ENCODE measurements around the gene ITPR2.
"Not testable (repeated sequence)": the region's sequence is repeated elsewhere in the genome, so short reads cannot be mapped to it uniquely, and the experiment has no call there.

Gene ITPR2

GRCh38 chr12:26334621-26335124 is 498.3 kb downstream of the ITPR2 start:
- no peak overlapping the region for H3K27ac ChIP-seq (ENCODE audit: low read depth, low read length)

GRCh38 chr12:26331960-26332359 is 501.0 kb downstream of the ITPR2 start:
- peaks cover 0 to 6% (median 0%) of the 10 kb centered on the region in 5 donors for H3K9me3 ChIP-seq (ENCODE audit: control insufficient read depth in 5 of 5, low read length in 5 of 5)
- no peak overlapping the region for H3K27ac ChIP-seq (ENCODE audit: low read depth, low read length)
- H3K4me3 ChIP-seq (ENCODE audit: low read depth in 1 of 5, low read length in 5 of 5) = no peak overlapping the region
- H3K36me3 ChIP-seq (ENCODE audit: control insufficient read depth in 5 of 5, insufficient read depth in 5 of 5, low read length in 5 of 5) = peaks cover 0 to 4% (median 0%) of the 10 kb centered on the region in 5 donors
- H3K27me3 ChIP-seq (ENCODE audit: control insufficient read depth in 5 of 5, insufficient read depth in 4 of 5, low read length in 5 of 5) = no peaks in the 10 kb centered on the region
- peaks cover 0 to 9% (median 4%) of the 10 kb centered on the region in 5 donors for H3K4me1 ChIP-seq (ENCODE audit: control insufficient read depth in 5 of 5, insufficient read depth in 5 of 5, low read length in 5 of 5)
- H3K9ac ChIP-seq (ENCODE audit: low read length in 5 of 5) = no peak overlapping the region

More at GRCh38 chr12:26334621-26335124, 498.3 kb downstream of the ITPR2 start:
- peaks cover 3 to 14% (median 13%) of the 10 kb centered on the region in 5 donors for H3K36me3 ChIP-seq (ENCODE audit: control insufficient read depth in 5 of 5, insufficient read depth in 5 of 5, low read length in 5 of 5)
- H3K9ac ChIP-seq (ENCODE audit: low read length in 5 of 5) = no peak overlapping the region
- H3K4me1 ChIP-seq (ENCODE audit: control insufficient read depth in 5 of 5, insufficient read depth in 5 of 5, low read length in 5 of 5) = peaks cover 0 to 6% (median 0%) of the 10 kb centered on the region in 5 donors
- peaks cover 0 to 6% (median 0%) of the 10 kb centered on the region in 5 donors for H3K9me3 ChIP-seq (ENCODE audit: control insufficient read depth in 5 of 5, low read length in 5 of 5)
- H3K4me3 ChIP-seq (ENCODE audit: low read depth in 1 of 5, low read length in 5 of 5) = no peak overlapping the region
- no peaks in the 10 kb centered on the region for H3K27me3 ChIP-seq (ENCODE audit: control insufficient read depth in 5 of 5, insufficient read depth in 4 of 5, low read length in 5 of 5)

GRCh38 chr12:26331136-26331535 is 501.9 kb downstream of the ITPR2 start:
- no peaks in the 10 kb centered on the region for H3K27me3 ChIP-seq (ENCODE audit: control insufficient read depth in 5 of 5, insufficient read depth in 4 of 5, low read length in 5 of 5)
- H3K9me3 ChIP-seq (ENCODE audit: control insufficient read depth in 5 of 5, low read length in 5 of 5) = peaks cover 0 to 6% (median 0%) of the 10 kb centered on the region in 5 donors
- no peak overlapping the region for H3K4me3 ChIP-seq (ENCODE audit: low read depth in 1 of 5, low read length in 5 of 5)
- H3K36me3 ChIP-seq (ENCODE audit: control insufficient read depth in 5 of 5, insufficient read depth in 5 of 5, low read length in 5 of 5) = peaks cover 0 to 4% (median 0%) of the 10 kb centered on the region in 5 donors
- H3K27ac ChIP-seq (ENCODE audit: low read depth, low read length) = no peak overlapping the region
- H3K9ac ChIP-seq (ENCODE audit: low read length in 5 of 5) = no peak overlapping the region
- H3K4me1 ChIP-seq (ENCODE audit: control insufficient read depth in 5 of 5, insufficient read depth in 5 of 5, low read length in 5 of 5) = peaks cover 0 to 9% (median 4%) of the 10 kb centered on the region in 5 donors

GRCh38 chr12:26327975-26328644 is 504.9 kb downstream of the ITPR2 start:
- Histone ChIP-seq H3K36me3 (ENCODE audit: control insufficient read depth in 5 of 5, insufficient read depth in 5 of 5, low read length in 5 of 5) (no peaks in the 10 kb centered on the region), H3K4me1 (ENCODE audit: control insufficient read depth in 5 of 5, insufficient read depth in 5 of 5, low read length in 5 of 5) (peaks cover 0 to 5% (median 0%) of the 10 kb centered on the region in 5 donors), H3K9me3 (ENCODE audit: control insufficient read depth in 5 of 5, low read length in 5 of 5) (peaks cover 0 to 3% (median 0%) of the 10 kb centered on the region in 5 donors), H3K9ac (ENCODE audit: low read length in 5 of 5) (no peak overlapping the region), H3K4me3 (ENCODE audit: low read depth in 1 of 5, low read length in 5 of 5) (no peak overlapping the region), H3K27ac (ENCODE audit: low read depth, low read length) (no peak overlapping the region), H3K27me3 (ENCODE audit: control insufficient read depth in 5 of 5, insufficient read depth in 4 of 5, low read length in 5 of 5) (no peaks in the 10 kb centered on the region)

GRCh38 chr12:26323673-26324072 is 509.3 kb downstream of the ITPR2 start:
- Histone ChIP-seq H3K27me3 (ENCODE audit: control insufficient read depth in 5 of 5, insufficient read depth in 4 of 5, low read length in 5 of 5) (no peaks in the 10 kb centered on the region), H3K9ac (ENCODE audit: low read length in 5 of 5) (no peak overlapping the region), H3K27ac (ENCODE audit: low read depth, low read length) (no peak overlapping the region), H3K4me3 (ENCODE audit: low read depth in 1 of 5, low read length in 5 of 5) (no peak overlapping the region), H3K9me3 (ENCODE audit: control insufficient read depth in 5 of 5, low read length in 5 of 5) (no peaks in the 10 kb centered on the region), H3K36me3 (ENCODE audit: control insufficient read depth in 5 of 5, insufficient read depth in 5 of 5, low read length in 5 of 5) (no peaks in the 10 kb centered on the region), H3K4me1 (ENCODE audit: control insufficient read depth in 5 of 5, insufficient read depth in 5 of 5, low read length in 5 of 5) (peaks cover 5 to 13% (median 10%) of the 10 kb centered on the region in 5 donors)

GRCh38 chr12:26319511-26319910 is 513.5 kb downstream of the ITPR2 start:
- H3K4me1 ChIP-seq (ENCODE audit: control insufficient read depth in 5 of 5, insufficient read depth in 5 of 5, low read length in 5 of 5) = peaks cover 5 to 20% (median 13%) of the 10 kb centered on the region in 5 donors
- H3K9ac ChIP-seq (ENCODE audit: low read length in 5 of 5) = no peak overlapping the region
- no peak overlapping the region for H3K4me3 ChIP-seq (ENCODE audit: low read depth in 1 of 5, low read length in 5 of 5)
- no peaks in the 10 kb centered on the region for H3K36me3 ChIP-seq (ENCODE audit: control insufficient read depth in 5 of 5, insufficient read depth in 5 of 5, low read length in 5 of 5)
- peak overlapping the region; percentile 84 for H3K27ac ChIP-seq (ENCODE audit: low read depth, low read length)
- no peaks in the 10 kb centered on the region for H3K9me3 ChIP-seq (ENCODE audit: control insufficient read depth in 5 of 5, low read length in 5 of 5)
- H3K27me3 ChIP-seq (ENCODE audit: control insufficient read depth in 5 of 5, insufficient read depth in 4 of 5, low read length in 5 of 5) = no peaks in the 10 kb centered on the region

- Histone ChIP-seq H3K4me1 (ENCODE audit: control insufficient read depth in 5 of 5, insufficient read depth in 5 of 5, low read length in 5 of 5) (peaks cover 5 to 20% (median 13%) of the 10 kb centered on the region in 5 donors), H3K36me3 (ENCODE audit: control insufficient read depth in 5 of 5, insufficient read depth in 5 of 5, low read length in 5 of 5) (no peaks in the 10 kb centered on the region), H3K9me3 (ENCODE audit: control insufficient read depth in 5 of 5, low read length in 5 of 5) (no peaks in the 10 kb centered on the region), H3K4me3 (ENCODE audit: low read depth in 1 of 5, low read length in 5 of 5) (no peak overlapping the region), H3K27ac (ENCODE audit: low read depth, low read length) (peak overlapping the region; percentile 84), H3K9ac (ENCODE audit: low read length in 5 of 5) (no peak overlapping the region), H3K27me3 (ENCODE audit: control insufficient read depth in 5 of 5, insufficient read depth in 4 of 5, low read length in 5 of 5) (no peaks in the 10 kb centered on the region)
These were observed 514.3 kb downstream of the ITPR2 start for GRCh38 chr12:26318661-26319068.

GRCh38 chr12:26317942-26318575 is 514.9 kb downstream of the ITPR2 start:
- peaks cover 5 to 20% (median 13%) of the 10 kb centered on the region in 5 donors for H3K4me1 ChIP-seq (ENCODE audit: control insufficient read depth in 5 of 5, insufficient read depth in 5 of 5, low read length in 5 of 5)
- H3K9me3 ChIP-seq (ENCODE audit: control insufficient read depth in 5 of 5, low read length in 5 of 5) = no peaks in the 10 kb centered on the region
- H3K36me3 ChIP-seq (ENCODE audit: control insufficient read depth in 5 of 5, insufficient read depth in 5 of 5, low read length in 5 of 5) = no peaks in the 10 kb centered on the region
- no peak overlapping the region for H3K4me3 ChIP-seq (ENCODE audit: low read depth in 1 of 5, low read length in 5 of 5)
- no peak overlapping the region for H3K9ac ChIP-seq (ENCODE audit: low read length in 5 of 5)
- H3K27ac ChIP-seq (ENCODE audit: low read depth, low read length) = peak overlapping the region; percentile 84
- H3K27me3 ChIP-seq (ENCODE audit: control insufficient read depth in 5 of 5, insufficient read depth in 4 of 5, low read length in 5 of 5) = no peaks in the 10 kb centered on the region

GRCh38 chr12:26314103-26314502 is 518.9 kb downstream of the ITPR2 start:
- H3K36me3 ChIP-seq (ENCODE audit: control insufficient read depth in 5 of 5, insufficient read depth in 5 of 5, low read length in 5 of 5); H3K4me3 ChIP-seq (ENCODE audit: low read depth in 1 of 5, low read length in 5 of 5); H3K27ac ChIP-seq (ENCODE audit: low read depth, low read length); H3K9ac ChIP-seq (ENCODE audit: low read length in 5 of 5); H3K27me3 ChIP-seq (ENCODE audit: control insufficient read depth in 5 of 5, insufficient read depth in 4 of 5, low read length in 5 of 5); H3K9me3 ChIP-seq (ENCODE audit: control insufficient read depth in 5 of 5, low read length in 5 of 5): not testable (repeated sequence)
- peaks cover 0 to 13% (median 9%) of the 10 kb centered on the region in 5 donors for H3K4me1 ChIP-seq (ENCODE audit: control insufficient read depth in 5 of 5, insufficient read depth in 5 of 5, low read length in 5 of 5)

GRCh38 chr12:26310489-26310888 is 522.5 kb downstream of the ITPR2 start:
- not testable (repeated sequence) for H3K36me3 ChIP-seq (ENCODE audit: control insufficient read depth in 5 of 5, insufficient read depth in 5 of 5, low read length in 5 of 5); H3K4me1 ChIP-seq (ENCODE audit: control insufficient read depth in 5 of 5, insufficient read depth in 5 of 5, low read length in 5 of 5); H3K27me3 ChIP-seq (ENCODE audit: control insufficient read depth in 5 of 5, insufficient read depth in 4 of 5, low read length in 5 of 5); H3K9me3 ChIP-seq (ENCODE audit: control insufficient read depth in 5 of 5, low read length in 5 of 5); H3K9ac ChIP-seq (ENCODE audit: low read length in 5 of 5); H3K27ac ChIP-seq (ENCODE audit: low read depth, low read length); H3K4me3 ChIP-seq (ENCODE audit: low read depth in 1 of 5, low read length in 5 of 5)

Measured in subcutaneous abdominal adipose tissue (tissue), 5 donors.